Stomach (tissue), 9 donors: ENCODE measurements around the gene SGMS1. TPM values are rescaled to one million over a fixed set of nuclear protein-coding genes. Genes with fewer than 3 reads are reported as not detected.

Experiments
- DNase-seq, 2 donors: peaks; one replicate each; pipeline versions ENCODE4 v3.0.0 to v3.0.0-alpha.2; 2013 to 2019
- H3K27ac ChIP-seq, 5 donors: fragments of 200-600 bp in 4 of 5; sonication (generic) in 4 of 5; one replicate each; pipeline ENCODE4 v1.5.1; 2013 to 2019; ENCODE audit warnings: mild to moderate bottlenecking in 1 of 5, moderate library complexity in 1 of 5
- H3K27me3 ChIP-seq, 3 donors: fragments of 200-600 bp; sonication (generic); one replicate each; pipeline ENCODE4 v1.5.1; 2017 to 2019; ENCODE audit warnings: mixed run types in 1 of 3
- H3K36me3 ChIP-seq, 4 donors: fragments of 200-600 bp; sonication (generic); 1 replicate in 3 of 4; 2 replicates in 1 of 4; pipeline ENCODE4 v1.5.1; 2016 to 2019
- H3K4me1 ChIP-seq, 4 donors: fragments of 200-600 bp; sonication (generic); one replicate each; pipeline ENCODE4 v1.5.1; 2016 to 2019
- H3K4me3 ChIP-seq, 4 donors: fragments of 200-600 bp; sonication (generic) in 3 of 4; one replicate each; pipeline ENCODE4 v1.5.1; 2016 to 2019; ENCODE audit warnings: mild to moderate bottlenecking in 1 of 4
- H3K9me3 ChIP-seq, 4 donors: fragments of 200-600 bp; sonication (generic); one replicate each; pipeline ENCODE4 v1.5.1; 2016 to 2019
- EP300 ChIP-seq: sonication (generic); formaldehyde crosslinking; IDR thresholded peaks from one replicate; pipeline ENCODE4 v1.6.1; 2017; ENCODE audit warnings: antibody characterized with exemption
- POLR2A ChIP-seq, 4 donors: fragments of 450-650 bp; IDR thresholded peaks; one replicate each; pipeline ENCODE4 v1.6.1; 2016; ENCODE audit warnings: antibody characterized with exemption in 4 of 4, control low read depth in 2 of 4, mild to moderate bottlenecking in 1 of 4, moderate library complexity in 1 of 4
- POLR2AphosphoS5 ChIP-seq, 3 donors: sonication (generic); formaldehyde crosslinking; IDR thresholded peaks; one replicate each; pipeline ENCODE4 v1.6.1; 2016; ENCODE audit warnings: antibody characterized with exemption in 3 of 3
- WGBS, 5 donors: extraction: QIAGEN DNeasy Blood & Tissue Kit in 3 of 5; methylation state at CpG; one replicate each; pipeline versions ENCODE4 v1.1.5 to v1.1.7; 2013 to 2018; 5-methylcytosine and 5-hydroxymethylcytosine counted together
- intact Hi-C: fragments of 100-400 bp; cut with DNase I; formaldehyde crosslinking; loops from one replicate; pipeline ENCODE4 v1.15.1; 2023; ENCODE audit warnings: low total_unique reads
- polyA plus RNA-seq, 3 donors: library from polyadenylated mRNA; stranded (reverse); fragments of 200-250 nt; gene quantifications; one replicate each; pipeline ENCODE4 v1.2.3, GENCODE V29; 2013
- total RNA-seq, 5 donors: library from RNA; depleted of rRNA; stranded (reverse); fragments of >200 nt; gene quantifications; one replicate each; pipeline versions ENCODE4 v1.1.0 to v1.2.3, GENCODE V29; 2014 to 2016
- TF ChIP-seq, protein P1 (sequence below), 7 experiments: fragments of 450-650 bp in 4 of 7; fragments of 200-600 bp in 3 of 7; sonication (generic) in 3 of 7; IDR thresholded peaks; one replicate each; pipeline ENCODE4 v1.5.1; 2016 to 2019; ENCODE audit warnings: antibody characterized with exemption in 7 of 7, control low read depth in 2 of 7, mild to moderate bottlenecking in 1 of 7
- donor health status: healthy with polysubstance abuse.
- donor health status: Bipolar disorder and iron deficiency.
- donor health status: healthy.

Gene SGMS1
- total and polyA plus RNA-seq, 8 donors, result 6.2 to 229 (median 49.6) TPM

DNA sequence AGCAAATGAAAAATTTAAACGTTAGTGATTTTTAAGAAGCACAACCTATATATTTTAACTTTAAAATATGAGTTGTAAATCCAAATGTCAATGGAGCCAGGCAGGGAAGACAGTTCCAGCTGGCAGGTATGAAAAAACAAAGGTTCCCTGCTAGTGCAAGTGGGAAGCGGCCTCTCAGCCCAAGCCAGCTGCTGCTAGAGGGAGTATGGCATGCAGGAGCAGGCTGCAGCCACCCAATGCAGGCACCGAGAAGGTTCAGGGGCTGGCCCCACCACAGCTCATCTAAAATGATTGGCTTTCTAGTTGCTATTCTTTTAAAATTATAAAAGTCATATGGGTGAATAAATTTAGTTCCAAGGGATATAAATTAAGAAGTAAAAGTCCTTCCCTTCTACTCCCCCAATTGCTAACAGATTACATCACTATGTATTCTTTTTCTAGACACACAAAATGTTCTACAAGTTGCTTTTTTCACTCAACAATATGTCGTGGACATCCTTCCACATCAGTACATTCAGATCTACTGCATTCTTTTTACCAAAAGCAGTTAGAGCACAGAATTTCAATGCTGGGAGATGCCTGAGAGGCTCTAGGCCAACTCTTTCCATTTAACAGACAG, 69.3 kb downstream of the SGMS1 start:
- no peaks in the 10 kb centered on the region for H3K9me3 ChIP-seq
- 69 to 84% (median 77%) methylated on average over 4 of the region's 4 CpGs for WGBS, 5 donors
- no peak for DNase-seq
- no peaks in the 10 kb centered on the region for H3K27me3 ChIP-seq
- peaks cover 27 to 93% (median 67%) of the 10 kb centered on the region in 4 donors for H3K4me1 ChIP-seq
- peak overlapping the region in 3 of 5 donors; percentile 17 to 45 (median 30) for H3K27ac ChIP-seq
- no peak for TF ChIP-seq POLR2A (IDR thresholded peaks at IDR 0.05)
- TF ChIP-seq EP300, result no peak
- TF ChIP-seq, protein P1, sequence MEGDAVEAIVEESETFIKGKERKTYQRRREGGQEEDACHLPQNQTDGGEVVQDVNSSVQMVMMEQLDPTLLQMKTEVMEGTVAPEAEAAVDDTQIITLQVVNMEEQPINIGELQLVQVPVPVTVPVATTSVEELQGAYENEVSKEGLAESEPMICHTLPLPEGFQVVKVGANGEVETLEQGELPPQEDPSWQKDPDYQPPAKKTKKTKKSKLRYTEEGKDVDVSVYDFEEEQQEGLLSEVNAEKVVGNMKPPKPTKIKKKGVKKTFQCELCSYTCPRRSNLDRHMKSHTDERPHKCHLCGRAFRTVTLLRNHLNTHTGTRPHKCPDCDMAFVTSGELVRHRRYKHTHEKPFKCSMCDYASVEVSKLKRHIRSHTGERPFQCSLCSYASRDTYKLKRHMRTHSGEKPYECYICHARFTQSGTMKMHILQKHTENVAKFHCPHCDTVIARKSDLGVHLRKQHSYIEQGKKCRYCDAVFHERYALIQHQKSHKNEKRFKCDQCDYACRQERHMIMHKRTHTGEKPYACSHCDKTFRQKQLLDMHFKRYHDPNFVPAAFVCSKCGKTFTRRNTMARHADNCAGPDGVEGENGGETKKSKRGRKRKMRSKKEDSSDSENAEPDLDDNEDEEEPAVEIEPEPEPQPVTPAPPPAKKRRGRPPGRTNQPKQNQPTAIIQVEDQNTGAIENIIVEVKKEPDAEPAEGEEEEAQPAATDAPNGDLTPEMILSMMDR (IDR thresholded peaks at IDR 0.05), result no peak
- TF ChIP-seq POLR2AphosphoS5 (IDR thresholded peaks at IDR 0.05), result no peak
- H3K36me3 ChIP-seq, result no peaks in the 10 kb centered on the region
- H3K4me3 ChIP-seq, result no peak overlapping the region
- intact Hi-C loops, result loop anchor here (10.0 kb wide), 1 partner anchor 60 kb away; no protein-coding TSS in a partner anchor

DNA sequence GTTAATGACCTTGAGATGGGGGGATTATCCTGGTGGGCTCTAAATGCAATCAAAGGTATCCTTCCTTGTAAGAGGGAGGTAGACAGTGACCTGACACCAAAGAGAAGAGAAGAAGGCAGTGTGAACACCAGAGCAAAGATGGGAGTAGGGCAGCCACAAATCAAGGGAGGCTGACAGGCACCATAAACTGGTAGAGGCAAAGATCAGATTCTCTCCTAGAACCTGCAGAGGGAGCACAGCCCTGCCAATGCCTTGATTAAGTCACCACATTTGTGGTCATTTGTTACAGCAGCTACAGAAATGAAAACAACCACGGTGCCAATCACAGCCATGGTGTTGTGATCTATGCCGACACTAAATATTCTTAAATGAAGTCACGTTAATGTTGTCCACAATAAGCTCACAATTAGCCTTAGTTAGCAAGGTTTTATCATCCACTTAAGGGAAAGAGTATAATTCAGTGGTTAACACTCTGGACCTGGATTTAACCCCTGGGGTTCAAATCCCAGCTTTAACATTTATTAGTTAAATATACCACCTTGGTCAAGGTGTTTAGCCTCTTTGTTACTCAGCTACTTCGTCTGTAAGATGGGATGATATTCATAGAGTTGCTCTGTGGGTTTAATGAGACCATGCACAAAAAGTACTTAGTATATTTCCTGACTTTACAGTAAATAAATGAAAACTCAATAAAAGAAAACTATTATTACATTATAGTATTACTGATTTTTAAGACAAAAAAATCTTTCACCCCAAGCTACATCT, 70.8 kb downstream of the SGMS1 start:
- Histone ChIP-seq H3K9me3 (no peaks in the 10 kb centered on the region), H3K27ac (peak overlapping the region in 4 of 5 donors; percentile 1 to 16 (median 12)), H3K4me3 (no peak overlapping the region), H3K36me3 (no peaks in the 10 kb centered on the region), H3K27me3 (no peaks in the 10 kb centered on the region), H3K4me1 (peaks cover 26 to 84% (median 64%) of the 10 kb centered on the region in 4 donors)
- TF ChIP-seq POLR2A (IDR thresholded peaks at IDR 0.05), result no peak
- no peak for TF ChIP-seq POLR2AphosphoS5 (IDR thresholded peaks at IDR 0.05)
- no peak for TF ChIP-seq EP300
- TF ChIP-seq, protein P1 (IDR thresholded peaks at IDR 0.05), result peak in 2 of 7 experiments; percentile 5 to 12
- intact Hi-C loops, result loop anchor here (10.0 kb wide), 1 partner anchor 62 kb away; no protein-coding TSS in a partner anchor
- DNase-seq, result peak; percentile 29 to 41
- 62 to 68% (median 65%) methylated on average over 4 of the region's 4 CpGs for WGBS, 5 donors

DNA sequence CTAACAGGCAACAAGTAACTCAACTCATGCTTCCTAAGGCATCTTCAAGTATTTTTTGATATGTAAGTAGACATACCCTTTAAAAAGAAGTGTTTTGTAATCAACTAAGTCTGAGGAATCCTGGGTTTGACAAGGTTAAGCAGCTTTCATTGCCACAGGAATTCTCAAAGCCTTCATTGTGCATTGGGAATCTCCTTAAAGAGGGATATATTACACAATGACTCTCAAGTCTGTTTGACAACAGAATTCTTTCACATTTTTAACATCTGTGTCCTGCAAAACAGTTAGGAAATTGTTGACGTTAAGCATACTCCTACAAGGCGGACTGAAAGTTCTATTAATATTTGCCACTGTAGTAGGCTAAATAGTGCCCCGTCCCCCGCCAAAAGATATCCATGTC, 71.4 kb downstream of the SGMS1 start:
- Histone ChIP-seq H3K27ac (peak overlapping the region in 4 of 5 donors; percentile 1 to 16 (median 12)), H3K4me3 (no peak overlapping the region), H3K9me3 (no peaks in the 10 kb centered on the region), H3K4me1 (peaks cover 22 to 78% (median 61%) of the 10 kb centered on the region in 4 donors), H3K27me3 (no peaks in the 10 kb centered on the region), H3K36me3 (no peaks in the 10 kb centered on the region)
- intact Hi-C loops, result loop anchor here (10.0 kb wide), 1 partner anchor 62 kb away; no protein-coding TSS in a partner anchor
- peak in 1 of 3 donors; percentile 44 for TF ChIP-seq POLR2AphosphoS5 (IDR thresholded peaks at IDR 0.05)
- TF ChIP-seq, protein P1 (IDR thresholded peaks at IDR 0.05), result no peak
- 49 to 68% (median 64%) methylated on average over 4 of the region's 4 CpGs for WGBS, 5 donors
- no peak for DNase-seq

DNA sequence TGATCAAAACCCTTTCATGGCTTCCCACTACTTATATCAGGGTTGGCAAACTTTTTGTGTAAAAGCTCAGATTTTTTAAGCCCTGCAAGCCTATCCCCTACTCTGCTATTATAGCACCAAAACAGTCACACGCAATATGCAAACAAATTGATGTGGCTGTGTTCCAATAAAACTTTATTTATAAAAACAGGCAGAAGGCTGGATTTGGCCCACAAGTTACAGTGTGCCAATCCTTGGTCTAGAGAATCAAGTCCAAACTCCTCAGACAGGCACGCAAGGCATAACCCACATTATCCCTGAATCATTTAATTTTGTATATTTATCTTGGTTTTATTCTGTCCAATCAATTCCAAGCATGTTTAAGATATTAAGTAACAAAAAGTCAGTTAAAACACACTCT, 71.9 kb downstream of the SGMS1 start:
- Histone ChIP-seq H3K27me3 (no peaks in the 10 kb centered on the region), H3K4me3 (no peak overlapping the region), H3K9me3 (no peaks in the 10 kb centered on the region), H3K27ac (peak overlapping the region in 2 of 5 donors; percentile 1 to 12), H3K36me3 (no peaks in the 10 kb centered on the region), H3K4me1 (peaks cover 22 to 76% (median 59%) of the 10 kb centered on the region in 4 donors)
- WGBS, 5 donors, result 81 to 87% (median 85%) methylated on average over 2 of the region's 2 CpGs
- intact Hi-C loops, result loop anchor here (10.0 kb wide), 1 partner anchor 63 kb away; no protein-coding TSS in a partner anchor
- DNase-seq, result no peak
- TF ChIP-seq, protein P1 (IDR thresholded peaks at IDR 0.05), result no peak
- TF ChIP-seq POLR2AphosphoS5 (IDR thresholded peaks at IDR 0.05) (no peak), POLR2A (IDR thresholded peaks at IDR 0.05) (no peak)
